ENCODE results near the gene GDAP2. TPM values are rescaled to one million over a fixed set of nuclear protein-coding genes. Genes with fewer than 3 reads are reported as not detected.

GDAP2 gene
- total RNA-seq, 1 experiment from 2014 or later = 23.5 TPM

GRCh38 chr1:117895482-117896114 lies 33.8 kb downstream of the GDAP2 start:
- BruUV-seq (replicated peaks) = no TSS peak
- peak; percentile 77 for DNase-seq (ENCODE audit: low spot score)
- TF ChIP-seq EZH2 (IDR thresholded peaks at IDR 0.05; ENCODE audit: borderline replicate concordance, low read depth, low read length, poor library complexity, severe bottlenecking) = no peak
- peak; percentile 83 for TF ChIP-seq CTCF (conservative IDR thresholded peaks at IDR 0.05; ENCODE audit: low read depth, low read length)
- H3K27me3 ChIP-seq (replicated peaks; ENCODE audit: insufficient read depth, low read depth, low read length, poor library complexity) = no peaks in the 10 kb centered on the region
- H3K9me3 ChIP-seq (ENCODE audit: low read depth, low read length, poor library complexity, severe bottlenecking) = no peaks in the 10 kb centered on the region
- H3K36me3 ChIP-seq (ENCODE audit: insufficient read depth, low read length, poor library complexity, severe bottlenecking) = peaks cover 20% of the 10 kb centered on the region
- POLR2A ChIA-PET (ENCODE audit: low non-redundant PET) = no interaction called here
- no peaks in the 10 kb centered on the region for H3K4me1 ChIP-seq (ENCODE audit: insufficient read depth, low read length, poor library complexity, severe bottlenecking)
- H3K4me3 ChIP-seq (ENCODE audit: low read depth, low read length, poor library complexity, severe bottlenecking) = no peak overlapping the region
- CTCF ChIA-PET = interaction anchor here (0.7 to 1.2 kb wide), 2 partner anchors 134 to 383 kb away, joined by 3 read pairs; no protein-coding TSS in a partner anchor
- intact Hi-C loops (cut with micrococcal nuclease; ENCODE audit: unreplicated experiment) = loop anchor here (5.0 kb wide), 3 partner anchors 138 to 383 kb away; no protein-coding TSS in a partner anchor
- no peak overlapping the region for H3K27ac ChIP-seq (ENCODE audit: low read depth, low read length, poor library complexity, severe bottlenecking)

DNA sequence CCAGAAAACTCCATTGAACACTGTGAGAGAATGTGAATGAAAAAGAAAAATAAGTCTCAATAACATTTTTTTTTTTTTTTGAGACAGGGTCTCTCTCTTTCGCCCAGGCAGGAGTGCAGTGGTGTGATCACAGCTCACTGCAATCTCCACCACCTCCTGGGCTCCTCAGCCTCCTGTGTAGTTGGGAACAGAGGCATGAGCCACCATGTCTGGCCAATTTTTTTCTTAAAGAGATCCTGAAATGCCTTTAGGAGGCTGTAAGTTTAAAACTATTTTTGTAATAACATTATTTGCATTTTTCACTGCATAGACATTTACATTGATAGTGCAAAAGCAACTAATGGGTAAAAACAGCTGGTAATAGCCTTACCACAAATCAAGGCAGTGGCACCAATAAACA lies 35.3 kb downstream of the GDAP2 start:
- CTCF ChIA-PET = interaction anchor here (0.6 kb wide), 1 partner anchor 13 kb away, joined by 3 read pairs; no protein-coding TSS in a partner anchor
- TF ChIP-seq CTCF (conservative IDR thresholded peaks at IDR 0.05; ENCODE audit: low read depth, low read length) (no peak), EZH2 (IDR thresholded peaks at IDR 0.05; ENCODE audit: borderline replicate concordance, low read depth, low read length, poor library complexity, severe bottlenecking) (no peak)
- H3K9me3 ChIP-seq (ENCODE audit: low read depth, low read length, poor library complexity, severe bottlenecking) = no peaks in the 10 kb centered on the region
- no peak overlapping the region for H3K4me3 ChIP-seq (ENCODE audit: low read depth, low read length, poor library complexity, severe bottlenecking)
- POLR2A ChIA-PET (ENCODE audit: low non-redundant PET) = no interaction called here
- H3K4me1 ChIP-seq (ENCODE audit: insufficient read depth, low read length, poor library complexity, severe bottlenecking) = no peaks in the 10 kb centered on the region
- H3K27ac ChIP-seq (ENCODE audit: low read depth, low read length, poor library complexity, severe bottlenecking) = no peak overlapping the region
- H3K36me3 ChIP-seq (ENCODE audit: insufficient read depth, low read length, poor library complexity, severe bottlenecking) = peaks cover 20% of the 10 kb centered on the region
- DNase-seq (ENCODE audit: low spot score) = no peak
- intact Hi-C loops (cut with micrococcal nuclease; ENCODE audit: unreplicated experiment) = no loop called here
- BruUV-seq (replicated peaks) = no TSS peak
- H3K27me3 ChIP-seq (replicated peaks; ENCODE audit: insufficient read depth, low read depth, low read length, poor library complexity) = no peaks in the 10 kb centered on the region

DNA sequence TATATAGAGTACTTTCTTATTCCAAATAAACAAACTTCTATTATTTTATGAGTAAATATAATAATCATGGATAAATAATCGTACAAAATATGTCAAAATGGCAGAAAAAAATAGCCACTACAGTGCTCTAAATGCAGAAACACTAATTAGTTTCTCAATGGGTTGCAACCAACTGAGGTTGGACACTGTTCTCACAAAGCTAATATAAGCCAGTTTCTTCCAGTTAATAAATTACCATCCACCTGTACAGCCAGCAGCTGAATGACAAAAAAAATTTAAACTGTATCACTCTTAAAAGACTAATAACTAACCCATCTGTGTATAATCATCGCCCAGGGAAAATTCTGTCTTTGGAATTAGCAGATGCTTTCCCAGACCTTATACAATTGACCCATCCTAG lies 36.9 kb downstream of the GDAP2 start:
- Histone ChIP-seq H3K27me3 (replicated peaks; ENCODE audit: insufficient read depth, low read depth, low read length, poor library complexity) (no peaks in the 10 kb centered on the region), H3K4me3 (ENCODE audit: low read depth, low read length, poor library complexity, severe bottlenecking) (no peak overlapping the region), H3K4me1 (ENCODE audit: insufficient read depth, low read length, poor library complexity, severe bottlenecking) (no peaks in the 10 kb centered on the region), H3K9me3 (ENCODE audit: low read depth, low read length, poor library complexity, severe bottlenecking) (no peaks in the 10 kb centered on the region), H3K36me3 (ENCODE audit: insufficient read depth, low read length, poor library complexity, severe bottlenecking) (peaks cover 15% of the 10 kb centered on the region), H3K27ac (ENCODE audit: low read depth, low read length, poor library complexity, severe bottlenecking) (no peak overlapping the region)
- POLR2A ChIA-PET (ENCODE audit: low non-redundant PET) = no interaction called here
- DNase-seq (ENCODE audit: low spot score) = no peak
- no peak for TF ChIP-seq EZH2 (IDR thresholded peaks at IDR 0.05; ENCODE audit: borderline replicate concordance, low read depth, low read length, poor library complexity, severe bottlenecking)
- no peak for TF ChIP-seq CTCF (conservative IDR thresholded peaks at IDR 0.05; ENCODE audit: low read depth, low read length)
- BruUV-seq (replicated peaks) = no TSS peak
- intact Hi-C loops (cut with micrococcal nuclease; ENCODE audit: unreplicated experiment) = no loop called here
- CTCF ChIA-PET = no interaction called here
